Keratinocyte (primary cell): Measurements from ENCODE around the gene ATP2B2. TPM values are rescaled to one million over a fixed set of nuclear protein-coding genes. Genes with fewer than 3 reads are reported as not detected.

Source experiments
- DNase-seq: peaks from one replicate; pipeline ENCODE4 v3.0.0-alpha.2; 2011; ENCODE audit warnings: low read depth, missing footprints, low spot score
- FAIRE-seq: peaks from 2 replicates; lab custom pipeline; 2011; peaks lifted over from hg19 to GRCh38; lab: Jason Lieb, UNC
- H2AFZ ChIP-seq: 2 replicates; pipeline ENCODE4 v1.6.0; 2012; ENCODE audit warnings: low read length, control low read depth, inconsistent platforms; ENCODE audit not compliant: control insufficient read depth
- H3K27ac ChIP-seq: 2 replicates; pipeline ENCODE4 v1.5.1; 2011; ENCODE audit warnings: low read length; ENCODE audit not compliant: control insufficient read depth, insufficient read depth
- H3K27me3 ChIP-seq: 3 replicates; pipeline ENCODE4 v1.6.0; 2011; ENCODE audit warnings: low read length; ENCODE audit not compliant: control insufficient read depth, insufficient read depth; ENCODE audit errors: extremely low read depth
- H3K36me3 ChIP-seq, 2 experiments: 2 replicates in 1 of 2; 3 replicates in 1 of 2; pipeline ENCODE4 v1.5.1; 2011; ENCODE audit warnings: low read length in 2 of 2, mild to moderate bottlenecking in 1 of 2; ENCODE audit not compliant: control insufficient read depth in 2 of 2, insufficient read depth in 2 of 2; ENCODE audit errors: extremely low read depth in 1 of 2
- H3K4me1 ChIP-seq: 3 replicates; pipeline ENCODE4 v1.5.1; 2011; ENCODE audit warnings: low read length; ENCODE audit not compliant: control insufficient read depth, insufficient read depth; ENCODE audit errors: extremely low read depth
- H3K4me2 ChIP-seq: 3 replicates; pipeline ENCODE4 v1.6.0; 2011; ENCODE audit warnings: low read depth, low read length; ENCODE audit not compliant: control insufficient read depth, insufficient read depth; ENCODE audit errors: extremely low read depth
- H3K4me3 ChIP-seq, 3 experiments: fragments of 200-600 bp in 1 of 3; sonication (generic) in 1 of 3; 2 replicates in 2 of 3; 3 replicates in 1 of 3; pipeline ENCODE4 v1.5.1; 2011 to 2016; ENCODE audit warnings: low read length in 3 of 3, mild to moderate bottlenecking in 3 of 3, control low read depth in 2 of 3, inconsistent platforms in 1 of 3, low read depth in 1 of 3, mixed read lengths in 1 of 3, mixed run types in 1 of 3, moderate library complexity in 1 of 3; ENCODE audit not compliant: control insufficient read depth in 2 of 3, insufficient read depth in 2 of 3; ENCODE audit errors: extremely low read depth in 1 of 3
- H3K79me2 ChIP-seq: 2 replicates; pipeline ENCODE4 v1.6.0; 2012; ENCODE audit warnings: low read length; ENCODE audit not compliant: control insufficient read depth, insufficient read depth
- H3K9ac ChIP-seq: 3 replicates; pipeline ENCODE4 v1.6.0; 2011; ENCODE audit warnings: low read length; ENCODE audit not compliant: control insufficient read depth, insufficient read depth; ENCODE audit errors: extremely low read depth
- H3K9me1 ChIP-seq: 3 replicates; pipeline ENCODE4 v1.6.0; 2011; ENCODE audit warnings: low read length; ENCODE audit not compliant: control insufficient read depth, insufficient read depth; ENCODE audit errors: extremely low read depth
- H3K9me3 ChIP-seq: 2 replicates; pipeline ENCODE4 v1.5.1; 2012; ENCODE audit warnings: low read depth, low read length; ENCODE audit not compliant: control insufficient read depth
- H4K20me1 ChIP-seq: 3 replicates; pipeline ENCODE4 v1.6.0; 2011; ENCODE audit warnings: low read length; ENCODE audit not compliant: control insufficient read depth, insufficient read depth; ENCODE audit errors: extremely low read depth
- CTCF ChIP-seq, 3 experiments: IDR thresholded peaks in 1 of 3; conservative IDR thresholded peaks in 1 of 3; optimal IDR thresholded peaks in 1 of 3; 2 replicates in 2 of 3; 3 replicates in 1 of 3; pipeline versions ENCODE3 to v1.5.1; 2011; ENCODE audit warnings: low read length in 3 of 3, mild to moderate bottlenecking in 3 of 3, moderate library complexity in 2 of 3, control low read depth in 1 of 3, inconsistent platforms in 1 of 3; ENCODE audit not compliant: insufficient read depth in 2 of 3; ENCODE audit errors: extremely low read depth in 1 of 3
- EZH2 ChIP-seq: IDR thresholded peaks from one replicate; pipeline ENCODE4 v1.6.1; 2012; ENCODE audit warnings: inconsistent platforms, mild to moderate bottlenecking, low read length, moderate library complexity
- dilution Hi-C: fragments of 300-500 bp; cut with MboI; formaldehyde crosslinking; loops from one replicate; pipeline ENCODE4 v1.7.0; 2020; ENCODE audit warnings: low sequenced_read_pairs; ENCODE audit not compliant: extremely low pct_ligation_motif_present
- polyA plus RNA-seq, 5 experiments: library from polyadenylated mRNA; depleted of rRNA in 3 of 5; stranded (reverse) in 3 of 5; stranded (forward) in 1 of 5; unstranded in 1 of 5; fragments of >200 nt; gene quantifications; 1 replicate in 1 of 5; 2 replicates in 3 of 5; 3 replicates in 1 of 5; pipeline versions ENCODE4 v1.2.1 to v1.2.3, GENCODE V29; 2011 to 2012; ENCODE audit warnings: missing spikeins in 2 of 5, low read depth in 1 of 5, low replicate concordance in 1 of 5

ATP2B2 gene
- polyA plus RNA-seq, 1 donor (not counting 4 experiments of a cell fraction or from before 2014, with no cell fraction given) = not detected

- H3K79me2 ChIP-seq = no peaks in the 10 kb centered on the region
- H3K27ac ChIP-seq = no peak overlapping the region
- no peaks in the 10 kb centered on the region for H3K9me1 ChIP-seq
- DNase-seq (no peak), FAIRE-seq (no peak)
- no peaks in the 10 kb centered on the region for H3K9me3 ChIP-seq
- no peak overlapping the region for H2AFZ ChIP-seq
- TF ChIP-seq CTCF (optimal IDR thresholded peaks at IDR 0.05 in 1 of 3, IDR thresholded peaks at IDR 0.05 in 1 of 3, conservative IDR thresholded peaks at IDR 0.05 in 1 of 3; ENCODE audit: extremely low read depth in 1 of 3, insufficient read depth in 2 of 3, low read length in 3 of 3) (no peak), EZH2 (no peak)
- no peak overlapping the region for H3K9ac ChIP-seq
- dilution Hi-C loops = no loop called here
- no peaks in the 10 kb centered on the region for H3K36me3 ChIP-seq
- H4K20me1 ChIP-seq = peaks cover 6% of the 10 kb centered on the region
- no peak overlapping the region for H3K4me2 ChIP-seq
- peaks cover 10% of the 10 kb centered on the region for H3K4me1 ChIP-seq
- peaks cover 29% of the 10 kb centered on the region for H3K27me3 ChIP-seq
- H3K4me3 ChIP-seq = no peak overlapping the region
Observed at GRCh38 chr3:10396931-10397330, 108.5 kb downstream of the ATP2B2 start.

GRCh38 chr3:10396083-10396482 lies 109.3 kb downstream of the ATP2B2 start:
- peaks cover 10% of the 10 kb centered on the region for H3K4me1 ChIP-seq
- H3K9me1 ChIP-seq = no peaks in the 10 kb centered on the region
- no peak overlapping the region for H3K4me3 ChIP-seq
- TF ChIP-seq CTCF (optimal IDR thresholded peaks at IDR 0.05 in 1 of 3, IDR thresholded peaks at IDR 0.05 in 1 of 3, conservative IDR thresholded peaks at IDR 0.05 in 1 of 3; ENCODE audit: extremely low read depth in 1 of 3, insufficient read depth in 2 of 3, low read length in 3 of 3) = no peak
- no peak for TF ChIP-seq EZH2
- no peaks in the 10 kb centered on the region for H3K9me3 ChIP-seq
- peaks cover 36% of the 10 kb centered on the region for H3K27me3 ChIP-seq
- H3K79me2 ChIP-seq = no peaks in the 10 kb centered on the region
- H4K20me1 ChIP-seq = peaks cover 6% of the 10 kb centered on the region
- dilution Hi-C loops = no loop called here
- H3K4me2 ChIP-seq = peak overlapping the region; percentile 8
- H3K9ac ChIP-seq = no peak overlapping the region
- DNase-seq = no peak
- no peak overlapping the region for H2AFZ ChIP-seq
- FAIRE-seq = no peak
- H3K27ac ChIP-seq = no peak overlapping the region
- H3K36me3 ChIP-seq = no peaks in the 10 kb centered on the region
